Hematopoietic multipotent progenitor cell treated with erythropoietin and hydrocortisone succinate and interleukin-3 and kit ligand, for 15 days (in vitro differentiated cells): ENCODE measurements around the gene MYOM1.
"Not testable (repeated sequence)": the region's sequence is repeated elsewhere in the genome, so short reads cannot be mapped to it uniquely, and the experiment has no call there.

Experiments used
- DNase-seq: peaks from one replicate; pipeline ENCODE4 v3.0.0-alpha.2; 2015; ENCODE audit warnings: low spot score

MYOM1 gene

GRCh38 chr18:3055816-3056215 is 164.0 kb downstream of the MYOM1 start:
- DNase-seq: no peak

- DNase-seq: no peak
Observed at GRCh38 chr18:3055186-3055728, 164.5 kb downstream of the MYOM1 start.

- no peak for DNase-seq
Observed at GRCh38 chr18:3054780-3055179, 165.0 kb downstream of the MYOM1 start.

GRCh38 chr18:3054214-3054613 is 165.6 kb downstream of the MYOM1 start:
- no peak for DNase-seq

- no peak for DNase-seq
Observed at GRCh38 chr18:3053081-3053480, 166.7 kb downstream of the MYOM1 start.

GRCh38 chr18:3052411-3052758 is 167.4 kb downstream of the MYOM1 start:
- no peak for DNase-seq

GRCh38 chr18:3051718-3052410 is 167.9 kb downstream of the MYOM1 start:
- DNase-seq: no peak

GRCh38 chr18:3049897-3050454 is 169.8 kb downstream of the MYOM1 start:
- not testable (repeated sequence) for DNase-seq

GRCh38 chr18:3048820-3049349 is 170.9 kb downstream of the MYOM1 start:
- no peak for DNase-seq

GRCh38 chr18:3048121-3048520 is 171.6 kb downstream of the MYOM1 start:
- DNase-seq: no peak

- no peak for DNase-seq
Observed at GRCh38 chr18:3046216-3046808, 173.5 kb downstream of the MYOM1 start.

GRCh38 chr18:3044931-3045698 is 174.7 kb downstream of the MYOM1 start:
- no peak for DNase-seq

- no peak for DNase-seq
Observed at GRCh38 chr18:3042379-3042778, 177.4 kb downstream of the MYOM1 start.

GRCh38 chr18:3041843-3042242 is 177.9 kb downstream of the MYOM1 start:
- DNase-seq: no peak

- no peak for DNase-seq
Observed at GRCh38 chr18:3040881-3041280, 178.9 kb downstream of the MYOM1 start.

GRCh38 chr18:3040173-3040572 is 179.6 kb downstream of the MYOM1 start:
- DNase-seq: no peak

GRCh38 chr18:3037423-3037915 is 182.3 kb downstream of the MYOM1 start:
- peak; percentile 24 for DNase-seq

GRCh38 chr18:3036108-3036507 is 183.7 kb downstream of the MYOM1 start:
- no peak for DNase-seq

GRCh38 chr18:3035635-3036034 is 184.1 kb downstream of the MYOM1 start:
- DNase-seq: no peak

GRCh38 chr18:3032721-3033120 is 187.0 kb downstream of the MYOM1 start:
- DNase-seq: no peak

- DNase-seq: no peak
Observed at GRCh38 chr18:3029215-3029952, 190.4 kb downstream of the MYOM1 start.

GRCh38 chr18:3028115-3028514 is 191.7 kb downstream of the MYOM1 start:
- not testable (repeated sequence) for DNase-seq
